A549 (cell line): ENCODE results near the gene LILRB2. TPM values are rescaled to one million over a fixed set of nuclear protein-coding genes. Genes with fewer than 3 reads are reported as not detected.

Experiments used
- ATAC-seq, 2 experiments: fragments of 200-7000 bp in 1 of 2; fragments of >200 bp in 1 of 2; cut with Nextera tagmentation in 1 of 2; cut with Tn5 transposase in 1 of 2; 3 replicates each; pipeline versions ENCODE4 v1.8.0 to v1.9.1; 2018 to 2020; ENCODE audit warnings: mild to moderate bottlenecking in 1 of 2, moderate library complexity in 1 of 2
- CTCF ChIA-PET: fragments of 300-600 bp; sonication (Branson Sonifier 250); formaldehyde crosslinking; extraction: SDS; loops from one replicate; lab custom pipeline; 2021; ENCODE audit warnings: antibody characterized with exemption, inconsistent platforms; lab: Yijun Ruan, JAX
- POLR2A ChIA-PET: fragments of 350-600 bp; formaldehyde crosslinking; extraction: SDS; loops from one replicate; lab custom pipeline; 2021; ENCODE audit warnings: antibody characterized with exemption, inconsistent platforms; lab: Yijun Ruan, JAX
- DNase-seq, 2 experiments: peaks; one replicate each; pipeline versions ENCODE4 v3.0.0 to v3.0.0-alpha.2; 2011 to 2016; ENCODE audit warnings: low read depth in 1 of 2, low spot score in 1 of 2
- FAIRE-seq: peaks from 2 replicates; lab custom pipeline; 2011; peaks lifted over from hg19 to GRCh38; lab: Jason Lieb, UNC
- H3K27ac ChIP-seq, 2 experiments: fragments of >200 bp; sonication (Bioruptor Twin); formaldehyde crosslinking; 3 replicates each; pipeline ENCODE4 v1.5.1; 2016 to 2017
- H3K4me1 ChIP-seq: fragments of >200 bp; sonication (Bioruptor Twin); formaldehyde crosslinking; 3 replicates; pipeline ENCODE4 v1.6.1; 2016
- H3K4me2 ChIP-seq: fragments of >200 bp; sonication (Bioruptor Twin); formaldehyde crosslinking; 3 replicates; pipeline ENCODE4 v1.6.1; 2016
- H3K4me3 ChIP-seq: fragments of >200 bp; sonication (Bioruptor Twin); formaldehyde crosslinking; 3 replicates; pipeline ENCODE4 v1.5.1; 2016
- H3K9me3 ChIP-seq: fragments of >200 bp; sonication (Bioruptor Twin); formaldehyde crosslinking; 3 replicates; pipeline ENCODE4 v1.6.1; 2016
- BCL3 ChIP-seq: fragments of >200 bp; sonication (Bioruptor Twin); formaldehyde crosslinking; IDR thresholded peaks from 3 replicates; pipeline ENCODE4 v1.6.1; 2016
- CBX2 ChIP-seq: fragments of 200-600 bp; sonication (generic); IDR thresholded peaks from 2 replicates; pipeline ENCODE4 v1.6.1; 2016; ENCODE audit warnings: low read depth, mild to moderate bottlenecking, borderline replicate concordance
- CBX8 ChIP-seq: fragments of 200-600 bp; sonication (generic); IDR thresholded peaks from 2 replicates; pipeline ENCODE4 v1.6.1; 2016
- CEBPB ChIP-seq, 2 experiments: fragments of >200 bp in 1 of 2; sonication (Bioruptor Twin) in 1 of 2; formaldehyde crosslinking in 1 of 2; IDR thresholded peaks; 2 replicates each; pipeline ENCODE4 v1.6.1; 2012 to 2016
- E2F6 ChIP-seq: IDR thresholded peaks from 2 replicates; pipeline ENCODE4 v1.6.1; 2012; ENCODE audit warnings: low read depth, borderline replicate concordance
- EHF ChIP-seq: fragments of 250-450 bp; sonication (Bioruptor Pico); IDR thresholded peaks from 2 replicates; pipeline ENCODE4 v1.5.0; 2020; ENCODE audit warnings: mild to moderate bottlenecking
- EHMT2 ChIP-seq: fragments of 200-600 bp; sonication (generic); IDR thresholded peaks from 2 replicates; pipeline ENCODE4 v1.6.1; 2016; ENCODE audit warnings: antibody characterized with exemption, low read depth, mild to moderate bottlenecking, moderate library complexity
- ELK1 ChIP-seq: fragments of 150-350 bp; IDR thresholded peaks from 2 replicates; pipeline ENCODE4 v1.6.1; 2014; ENCODE audit warnings: low read depth, mild to moderate bottlenecking, low read length
- FOSL2 ChIP-seq, 2 experiments: fragments of 450-650 bp in 1 of 2; fragments of >200 bp in 1 of 2; sonication (Bioruptor Twin) in 1 of 2; formaldehyde crosslinking; IDR thresholded peaks; 2 replicates each; pipeline versions ENCODE4 v1.5.0 to v1.6.1; 2016 to 2020; ENCODE audit warnings: mild to moderate bottlenecking in 1 of 2, moderate library complexity in 1 of 2
- GATA3 ChIP-seq: IDR thresholded peaks from 2 replicates; pipeline ENCODE4 v1.6.1; 2012; ENCODE audit warnings: borderline replicate concordance
- HES2 ChIP-seq: fragments of >200 bp; sonication (Bioruptor Twin); formaldehyde crosslinking; IDR thresholded peaks from 2 replicates; pipeline ENCODE4 v1.6.1; 2016
- HOXB13 ChIP-seq: fragments of 250-450 bp; sonication (Bioruptor Pico); IDR thresholded peaks from 2 replicates; pipeline ENCODE4 v1.5.0; 2020; ENCODE audit warnings: low read depth, mild to moderate bottlenecking, moderate library complexity
- HOXB5 ChIP-seq: fragments of 250-450 bp; sonication (Bioruptor Pico); IDR thresholded peaks from 2 replicates; pipeline ENCODE4 v1.5.0; 2020; ENCODE audit warnings: mild to moderate bottlenecking, moderate library complexity
- KDM1A ChIP-seq: fragments of 200-600 bp; sonication (generic); IDR thresholded peaks from 2 replicates; pipeline ENCODE4 v1.6.1; 2016; ENCODE audit warnings: low read depth, mild to moderate bottlenecking
- KDM5A ChIP-seq: fragments of 200-600 bp; sonication (generic); IDR thresholded peaks from 2 replicates; pipeline ENCODE4 v1.6.1; 2016; ENCODE audit warnings: antibody characterized with exemption, mild to moderate bottlenecking
- MAFK ChIP-seq: fragments of 450-650 bp; IDR thresholded peaks from 2 replicates; pipeline ENCODE4 v1.6.1; 2014; ENCODE audit not compliant: partially characterized antibody
- NFE2L2 ChIP-seq: fragments of 150-350 bp; conservative IDR thresholded peaks from 2 replicates; pipeline ENCODE4 v1.6.1; 2014; ENCODE audit warnings: low read length
- REST ChIP-seq: fragments of 200-600 bp; sonication (generic); IDR thresholded peaks from 2 replicates; pipeline ENCODE4 v1.6.1; 2016; ENCODE audit warnings: antibody characterized with exemption, mild to moderate bottlenecking, moderate library complexity
- SMC3 ChIP-seq: fragments of >200 bp; sonication (Bioruptor Twin); formaldehyde crosslinking; IDR thresholded peaks from 3 replicates; pipeline ENCODE4 v1.6.1; 2018; ENCODE audit warnings: inconsistent platforms
- SREBF2 ChIP-seq: fragments of 450-650 bp; IDR thresholded peaks from 2 replicates; pipeline ENCODE4 v1.6.1; 2014; ENCODE audit warnings: mild to moderate bottlenecking, moderate library complexity
- TFCP2L1 ChIP-seq: fragments of 250-450 bp; sonication (Bioruptor Pico); IDR thresholded peaks from 2 replicates; pipeline ENCODE4 v1.5.0; 2021; ENCODE audit warnings: mild to moderate bottlenecking
- TP53 ChIP-seq: fragments of 250-450 bp; sonication (Bioruptor Pico); IDR thresholded peaks from 2 replicates; pipeline ENCODE4 v1.5.0; 2021; ENCODE audit warnings: mild to moderate bottlenecking, moderate library complexity
- WGBS: methylation state at CpG from one replicate; pipeline ENCODE4 v1.1.6; 2017; ENCODE audit errors: missing lambda C conversion rate; 5-methylcytosine and 5-hydroxymethylcytosine counted together
- polyA plus RNA-seq, 4 experiments: library from polyadenylated mRNA; depleted of rRNA in 3 of 4; stranded (reverse); fragments of >200 nt; fragmentation: RNase III in 1 of 4; extraction: RNeasy Plus Mini Kit Qiagen cat#74134 plus additional on column Dnase treatment in 1 of 4; gene quantifications; 2 replicates in 3 of 4; 3 replicates in 1 of 4; pipeline ENCODE4 v1.2.3, GENCODE V29; 2011 to 2017

LILRB2 gene
- polyA plus RNA-seq, 2 of the 4 experiments (the other 2 are of a cell fraction), result not detected

- TF ChIP-seq HES2 (no peak), CBX8 (no peak), SREBF2 (no peak), CEBPB (IDR thresholded peaks at IDR 0.05) (no peak), EHF (no peak), ELK1 (no peak), KDM5A (no peak), KDM1A (no peak), CBX2 (no peak), EHMT2 (no peak), TFCP2L1 (no peak), MAFK (no peak), TP53 (CRISPR knock-in tag) (no peak), E2F6 (no peak)
- Histone ChIP-seq H3K4me3 (no peak overlapping the region), H3K4me2 (no peak overlapping the region), H3K4me1 (no peaks in the 10 kb centered on the region), H3K27ac (no peak overlapping the region), H3K9me3 (no peaks in the 10 kb centered on the region)
- DNase-seq (no peak), FAIRE-seq (no peak), ATAC-seq (peak in 1 of 2 experiments; percentile 12; a peak in 1 of 6 replicates)
- POLR2A ChIA-PET, result no interaction called here
- CTCF ChIA-PET, result interaction anchor here (1.0 to 2.5 kb wide), 2 partner anchors 12 to 31 kb away, joined by 3 to 7 read pairs; no protein-coding TSS in a partner anchor
- 47% methylated on average over 18 of the region's 23 CpGs for WGBS
Measured at GRCh38 chr19:54253331-54254194, 27.3 kb downstream of the LILRB2 start.

GRCh38 chr19:54252845-54253244, 28.1 kb downstream of the LILRB2 start:
- CTCF ChIA-PET, result interaction anchor here (1.0 to 2.5 kb wide), 2 partner anchors 12 to 32 kb away, joined by 3 to 7 read pairs; no protein-coding TSS in a partner anchor
- no peak for DNase-seq
- Histone ChIP-seq H3K27ac (no peak overlapping the region), H3K4me1 (no peaks in the 10 kb centered on the region)
- 60% methylated on average over 11 of the region's 11 CpGs for WGBS
- TF ChIP-seq GATA3 (no peak), NFE2L2 (no peak), FOSL2 (IDR thresholded peaks at IDR 0.05) (no peak), FOSL2 (CRISPR knock-in tag; IDR thresholded peaks at IDR 0.05) (0 out of 2 replicates have a peak, but pooled peaks have one; percentile 15)
- TF ChIP-seq, all 56 proteins: peak for 1
- POLR2A ChIA-PET, result no interaction called here
- H3K4me2 ChIP-seq, result no peak overlapping the region
- ATAC-seq (no peak), FAIRE-seq (no peak)
- no peak overlapping the region for H3K4me3 ChIP-seq
- H3K9me3 ChIP-seq, result no peaks in the 10 kb centered on the region

GRCh38 chr19:54252243-54252642, 28.7 kb downstream of the LILRB2 start:
- H3K4me3 ChIP-seq, result no peak overlapping the region
- no peak overlapping the region for H3K27ac ChIP-seq
- no peak overlapping the region for H3K4me2 ChIP-seq
- POLR2A ChIA-PET, result no interaction called here
- no peaks in the 10 kb centered on the region for H3K4me1 ChIP-seq
- DNase-seq (no peak), FAIRE-seq (no peak)
- TF ChIP-seq HOXB5 (CRISPR knock-in tag) (no peak), HOXB13 (CRISPR knock-in tag) (no peak), REST (no peak), EHMT2 (no peak), TFCP2L1 (no peak), BCL3 (no peak), SMC3 (no peak)
- TF ChIP-seq, all 56 proteins: peak for 0
- CTCF ChIA-PET, result interaction anchor here (1.0 to 2.5 kb wide), 2 partner anchors 13 to 32 kb away, joined by 3 to 7 read pairs; no protein-coding TSS in a partner anchor
- 40% methylated on average over 9 of the region's 9 CpGs for WGBS
- H3K9me3 ChIP-seq, result no peaks in the 10 kb centered on the region
- ATAC-seq, result no peak
